ENCODE data around the gene CTSW.

DNA sequence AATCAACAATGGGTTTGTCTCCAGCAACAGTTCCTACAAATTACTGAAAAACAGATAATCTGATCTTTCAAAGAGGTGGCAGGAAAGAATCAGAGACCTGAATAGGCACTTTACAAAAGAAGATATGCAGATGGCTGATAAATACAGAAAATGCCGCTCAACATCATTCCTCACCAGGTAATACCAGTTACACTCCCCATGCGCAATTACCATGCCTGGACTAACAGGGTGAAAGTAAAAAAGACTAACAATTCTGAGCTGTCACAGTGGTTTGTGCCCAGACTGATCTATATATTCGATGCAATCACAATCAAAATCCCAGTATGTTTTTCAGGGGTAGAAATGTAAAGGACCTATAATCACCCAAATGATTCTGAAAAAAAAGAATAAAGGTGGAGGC lies 35.8 kb upstream of the CTSW start:
- no peak for TF ChIP-seq EZH2 (IDR thresholded peaks at IDR 0.05)
- TF ChIP-seq POLR2AphosphoS5 (IDR thresholded peaks at IDR 0.05; ENCODE audit: borderline replicate concordance, low read depth, low read length) = no peak
